H1 (cell line): ENCODE measurements around the gene APP. TPM values are rescaled to one million over a fixed set of nuclear protein-coding genes. Genes with fewer than 3 reads are reported as not detected.

ENCODE experiments used
- CTCF ChIA-PET: fragments of 300-600 bp; sonication (Branson Sonifier 250); formaldehyde crosslinking; loops from one replicate; lab custom pipeline; 2021; ENCODE audit not compliant: partially characterized antibody; lab: Charles Lee
- POLR2A ChIA-PET: fragments of 300-600 bp; sonication (Branson Sonifier 250); formaldehyde crosslinking; loops from one replicate; lab custom pipeline; 2021; ENCODE audit warnings: inconsistent platforms; ENCODE audit not compliant: partially characterized antibody; lab: Charles Lee
- DNase-seq, 2 experiments: peaks; one replicate each; pipeline versions ENCODE4 v3.0.0 to v3.0.0-alpha.2; 2010 to 2022; ENCODE audit warnings: low spot score in 2 of 2, low read depth in 1 of 2, mixed read lengths in 1 of 2
- FAIRE-seq: peaks from 2 replicates; lab custom pipeline; 2011; peaks lifted over from hg19 to GRCh38; lab: Jason Lieb, UNC
- H2AFZ ChIP-seq: 2 replicates; pipeline ENCODE4 v1.8.1; 2012; ENCODE audit warnings: low read length, inconsistent platforms
- H2AK5ac ChIP-seq: 2 replicates; pipeline ENCODE4 v1.6.1; 2013; ENCODE audit warnings: low read depth, low read length
- H2BK120ac ChIP-seq: replicated peaks from 2 replicates; pipeline ENCODE3; 2013; ENCODE audit warnings: low read depth, low read length, inconsistent platforms
- H2BK12ac ChIP-seq: 2 replicates; pipeline ENCODE4 v1.6.1; 2013; ENCODE audit warnings: low read depth, low read length
- H2BK15ac ChIP-seq: 2 replicates; pipeline ENCODE4 v1.6.1; 2013; ENCODE audit warnings: low read length
- H2BK20ac ChIP-seq: 2 replicates; pipeline ENCODE4 v1.6.1; 2013; ENCODE audit warnings: low read length
- H2BK5ac ChIP-seq: 2 replicates; pipeline ENCODE4 v1.6.1; 2013; ENCODE audit warnings: low read depth, low read length
- H3K14ac ChIP-seq: 2 replicates; pipeline ENCODE4 v1.6.1; 2013; ENCODE audit warnings: inconsistent platforms; ENCODE audit not compliant: insufficient read length
- H3K18ac ChIP-seq: 2 replicates; pipeline ENCODE4 v1.6.1; 2013; ENCODE audit warnings: low read length; ENCODE audit errors: extremely low read depth
- H3K23ac ChIP-seq: 2 replicates; pipeline ENCODE4 v1.6.1; 2013; ENCODE audit warnings: inconsistent platforms; ENCODE audit not compliant: insufficient read length
- H3K23me2 ChIP-seq: 2 replicates; pipeline ENCODE4 v1.6.1; 2013; ENCODE audit warnings: low read depth, low read length
- H3K27ac ChIP-seq: 2 replicates; pipeline ENCODE4 v1.6.1; 2011; ENCODE audit warnings: low read depth, low read length, inconsistent platforms
- H3K27me3 ChIP-seq, 4 experiments: replicated peaks in 1 of 4; 1 replicate in 1 of 4; 2 replicates in 3 of 4; pipeline versions ENCODE4 v1.6.1 to v1.8.1; 2011 to 2013; ENCODE audit warnings: low read length in 3 of 4, mild to moderate bottlenecking in 3 of 4, inconsistent platforms in 2 of 4, mixed read lengths in 2 of 4, moderate library complexity in 1 of 4; ENCODE audit not compliant: control insufficient read depth in 3 of 4, insufficient read depth in 3 of 4; ENCODE audit errors: extremely low read depth in 1 of 4
- H3K36me3 ChIP-seq, 4 experiments: 2 replicates each; pipeline versions ENCODE4 v1.6.1 to v1.8.1; 2011 to 2013; ENCODE audit warnings: mild to moderate bottlenecking in 4 of 4, low read length in 3 of 4, moderate library complexity in 2 of 4, control low read depth in 1 of 4, inconsistent platforms in 1 of 4; ENCODE audit not compliant: insufficient read depth in 4 of 4, control insufficient read depth in 2 of 4
- H3K4ac ChIP-seq: replicated peaks from 2 replicates; pipeline ENCODE3; 2013; ENCODE audit warnings: low read length, low read depth, mixed read lengths, inconsistent platforms; ENCODE audit not compliant: insufficient read length
- H3K4me1 ChIP-seq, 4 experiments: replicated peaks in 1 of 4; 1 replicate in 1 of 4; 2 replicates in 3 of 4; pipeline versions ENCODE4 v1.6.1 to v1.8.1; 2011 to 2013; ENCODE audit warnings: low read length in 3 of 4, inconsistent platforms in 2 of 4, mixed read lengths in 1 of 4; ENCODE audit not compliant: insufficient read depth in 4 of 4, control insufficient read depth in 3 of 4
- H3K4me2 ChIP-seq, 2 experiments: 2 replicates each; pipeline versions ENCODE4 v1.6.1 to v1.8.1; 2011 to 2013; ENCODE audit warnings: low read depth in 2 of 2, low read length in 2 of 2, control low read depth in 1 of 2, inconsistent platforms in 1 of 2, mild to moderate bottlenecking in 1 of 2; ENCODE audit not compliant: insufficient read depth in 1 of 2
- H3K4me3 ChIP-seq, 4 experiments: fragments of 200-600, 300-600 bp in 1 of 4; sonication (generic), shearing (Covaris generic), sonication (Bioruptor Twin) in 1 of 4; 2 replicates each; pipeline versions ENCODE4 v1.5.1 to v1.8.1; 2011 to 2016; ENCODE audit warnings: low read length in 4 of 4, low read depth in 3 of 4, control low read depth in 2 of 4, inconsistent platforms in 2 of 4, mild to moderate bottlenecking in 2 of 4, mixed read lengths in 1 of 4, moderate library complexity in 1 of 4; ENCODE audit not compliant: insufficient read depth in 2 of 4; ENCODE audit errors: extremely low read depth in 1 of 4
- H3K56ac ChIP-seq: replicated peaks from 2 replicates; pipeline ENCODE3; 2013; ENCODE audit warnings: low read depth, mild to moderate bottlenecking, mixed read lengths, low read length, inconsistent platforms; ENCODE audit not compliant: insufficient read length
- H3K79me1 ChIP-seq: 2 replicates; pipeline ENCODE4 v1.6.1; 2013; ENCODE audit warnings: low read depth, low read length, control low read depth
- H3K79me2 ChIP-seq, 2 experiments: 2 replicates each; pipeline versions ENCODE4 v1.6.1 to v1.8.1; 2012 to 2013; ENCODE audit warnings: low read length in 2 of 2, mild to moderate bottlenecking in 2 of 2, inconsistent platforms in 1 of 2; ENCODE audit not compliant: insufficient read depth in 2 of 2, control insufficient read depth in 1 of 2
- H3K9ac ChIP-seq, 4 experiments: replicated peaks in 1 of 4; 1 replicate in 1 of 4; 2 replicates in 3 of 4; pipeline versions ENCODE4 v1.6.1 to v1.8.1; 2011 to 2013; ENCODE audit warnings: low read depth in 3 of 4, low read length in 3 of 4, control low read depth in 2 of 4, mild to moderate bottlenecking in 2 of 4, moderate library complexity in 2 of 4, inconsistent platforms in 1 of 4; ENCODE audit errors: extremely low read depth in 1 of 4
- H3K9me3 ChIP-seq, 2 experiments: 2 replicates each; pipeline versions ENCODE4 v1.6.1 to v1.8.1; 2012 to 2013; ENCODE audit warnings: mild to moderate bottlenecking in 2 of 2, moderate library complexity in 2 of 2, control low read depth in 1 of 2, inconsistent platforms in 1 of 2, low read depth in 1 of 2, low read length in 1 of 2, mixed read lengths in 1 of 2; ENCODE audit not compliant: insufficient read depth in 2 of 2
- H4K20me1 ChIP-seq, 2 experiments: replicated peaks in 1 of 2; 2 replicates each; pipeline versions ENCODE3 to v1.8.1; 2011 to 2013; ENCODE audit warnings: inconsistent platforms in 2 of 2, low read length in 2 of 2, mild to moderate bottlenecking in 1 of 2; ENCODE audit not compliant: insufficient read depth in 2 of 2, control insufficient read depth in 1 of 2
- H4K5ac ChIP-seq: 2 replicates; pipeline ENCODE4 v1.6.1; 2013; ENCODE audit warnings: low read length, low read depth, mixed read lengths, inconsistent platforms; ENCODE audit not compliant: insufficient read length
- H4K8ac ChIP-seq: 2 replicates; pipeline ENCODE4 v1.8.0; 2013; ENCODE audit warnings: mild to moderate bottlenecking, moderate library complexity, low read length, inconsistent platforms; ENCODE audit not compliant: insufficient read depth; ENCODE audit errors: extremely low read depth
- H4K91ac ChIP-seq: replicated peaks from 2 replicates; pipeline ENCODE3; 2013; ENCODE audit warnings: low read length, mixed read lengths, inconsistent platforms; ENCODE audit not compliant: insufficient read length
- ATF3 ChIP-seq: IDR thresholded peaks from 2 replicates; pipeline ENCODE4 v1.6.1; 2011; ENCODE audit warnings: low read depth, mild to moderate bottlenecking, low read length; ENCODE audit not compliant: insufficient read depth
- CBX8 ChIP-seq: fragments of 300-800, 300-1000 bp; sonication (generic); IDR thresholded peaks from 2 replicates; pipeline ENCODE4 v1.7.1; 2016; ENCODE audit warnings: low read depth, low read length, borderline replicate concordance
- CEBPB ChIP-seq: IDR thresholded peaks from 2 replicates; pipeline ENCODE4 v1.6.1; 2012; ENCODE audit warnings: low read depth, low read length
- EZH2 ChIP-seq: fragments of 200-600 bp; sonication (generic); IDR thresholded peaks from 2 replicates; pipeline ENCODE4 v1.7.1; 2012; ENCODE audit warnings: low read depth, mild to moderate bottlenecking, moderate library complexity, low read length, inconsistent platforms; ENCODE audit not compliant: severe bottlenecking
- GTF2F1 ChIP-seq: IDR thresholded peaks from 2 replicates; pipeline ENCODE4 v1.6.1; 2012; ENCODE audit warnings: low read depth, low read length, improper control_type of control experiment, borderline replicate concordance
- JUN ChIP-seq: IDR thresholded peaks from 2 replicates; pipeline ENCODE4 v1.6.1; 2011; ENCODE audit warnings: low read depth, mild to moderate bottlenecking, improper control_type of control experiment, low read length
- MAFK ChIP-seq: IDR thresholded peaks from 2 replicates; pipeline ENCODE4 v1.6.1; 2012; ENCODE audit warnings: low read depth, mild to moderate bottlenecking, improper control_type of control experiment, low read length
- PHF8 ChIP-seq: fragments of 200-600 bp; sonication (generic); conservative IDR thresholded peaks from 2 replicates; pipeline ENCODE4 v1.7.1; 2012; ENCODE audit warnings: low read depth, mild to moderate bottlenecking, inconsistent platforms, low read length, moderate library complexity
- RXRA ChIP-seq: IDR thresholded peaks from 2 replicates; pipeline ENCODE4 v1.6.1; 2011; ENCODE audit warnings: low read depth, mild to moderate bottlenecking, low read length, moderate library complexity; ENCODE audit not compliant: insufficient read depth
- SP2 ChIP-seq: IDR thresholded peaks from 2 replicates; pipeline ENCODE4 v1.6.1; 2012; ENCODE audit warnings: mild to moderate bottlenecking, low read length, inconsistent platforms
- SRF ChIP-seq: IDR thresholded peaks from 2 replicates; pipeline ENCODE4 v1.6.1; 2011; ENCODE audit warnings: mild to moderate bottlenecking, low read depth, low read length, moderate library complexity
- SUZ12 ChIP-seq: fragments of 200-600 bp; sonication (generic); IDR thresholded peaks from 2 replicates; pipeline ENCODE4 v1.6.1; 2012; ENCODE audit warnings: mild to moderate bottlenecking, inconsistent platforms, low read length, moderate library complexity, mixed read lengths
- WGBS, 2 experiments: shearing (Covaris generic) in 1 of 2; methylation state at CpG; one replicate each; pipeline versions ENCODE4 v1.1.6 to v1.1.7; 2013 to 2015; ENCODE audit warnings: low lambda C conversion rate in 2 of 2, mixed read lengths in 2 of 2, inconsistent platforms in 1 of 2, low coverage in 1 of 2, missing lambda C conversion rate in 1 of 2; ENCODE audit not compliant: insufficient replicate concordance in 2 of 2, insufficient coverage in 1 of 2, insufficient read length in 1 of 2; ENCODE audit errors: extremely low coverage in 1 of 2, missing lambda C conversion rate in 1 of 2; 5-methylcytosine and 5-hydroxymethylcytosine counted together
- polyA plus RNA-seq, 7 experiments: library from polyadenylated mRNA; depleted of rRNA in 3 of 7; stranded (reverse) in 5 of 7; unstranded in 2 of 7; fragments of >200 nt in 5 of 7; fragments of 200-250 nt in 2 of 7; gene quantifications; 1 replicate in 5 of 7; 2 replicates in 1 of 7; 4 replicates in 1 of 7; pipeline versions ENCODE4 v1.2.1 to v1.2.3, GENCODE V29; 2011 to 2013; ENCODE audit warnings: missing spikeins in 2 of 7, mixed read lengths in 2 of 7
- total RNA-seq: library from RNA; stranded (reverse); fragmentation: NEBNext Ultra II Directional; extraction: Animal tissue kit (Norgen Biotek cat#: 25700); gene quantifications from 2 replicates; pipeline ENCODE4 v1.2.1, GENCODE V29; 2021
- TF ChIP-seq, protein P1 (sequence below): IDR thresholded peaks from 2 replicates; pipeline ENCODE4 v1.6.1; 2011; ENCODE audit warnings: low read length, improper control_type of control experiment

The APP gene
- total and polyA plus RNA-seq, 2 of the 8 experiments (the other 6 are each of a cell fraction or from before 2014, with no cell fraction given) = 375 to 551 TPM

- Histone ChIP-seq H3K4me3 (no peak overlapping the region), H4K91ac (no peak overlapping the region), H3K56ac (no peak overlapping the region), H2BK5ac (no peak overlapping the region), H2BK12ac (no peak overlapping the region), H4K5ac (no peak overlapping the region), H3K18ac (no peak overlapping the region), H2BK15ac (no peak overlapping the region), H2AK5ac (no peak overlapping the region), H3K4ac (no peak overlapping the region), H3K23me2 (no peaks in the 10 kb centered on the region), H3K14ac (no peak overlapping the region), H2BK20ac (no peak overlapping the region), H3K79me2 (no peaks in the 10 kb centered on the region), H3K79me1 (no peaks in the 10 kb centered on the region), H3K27ac (no peak overlapping the region), H3K9me3 (no peaks in the 10 kb centered on the region), H3K9ac (no peak overlapping the region), H3K4me1 (peaks cover 0 to 6% (median 0%) of the 10 kb centered on the region in 4 experiments; a peak in 1 of 7 replicates), H4K8ac (no peak overlapping the region), H3K23ac (no peak overlapping the region), H3K36me3 (no peaks in the 10 kb centered on the region), H3K4me2 (no peak overlapping the region; a peak in 1 of 4 replicates), H3K27me3 (no peaks in the 10 kb centered on the region), H2BK120ac (no peak overlapping the region), H2AFZ (0 out of 2 replicates have a peak overlapping the region, but pooled peaks have one; percentile 1), H4K20me1 (no peaks in the 10 kb centered on the region)
- ChIA-PET CTCF (interaction anchor here (0.7 kb wide), 1 partner anchor 36 kb away, joined by 3 read pairs; no protein-coding TSS in a partner anchor), POLR2A (no interaction called here)
- WGBS, 2 experiments = 77% methylated on average over 3 of the region's 3 CpGs; no CpG with 5 or more reads in 1 of the 2 experiments
- DNase-seq = no peak
- no peak for FAIRE-seq
- no peak for TF ChIP-seq PHF8
- TF ChIP-seq, protein P1, sequence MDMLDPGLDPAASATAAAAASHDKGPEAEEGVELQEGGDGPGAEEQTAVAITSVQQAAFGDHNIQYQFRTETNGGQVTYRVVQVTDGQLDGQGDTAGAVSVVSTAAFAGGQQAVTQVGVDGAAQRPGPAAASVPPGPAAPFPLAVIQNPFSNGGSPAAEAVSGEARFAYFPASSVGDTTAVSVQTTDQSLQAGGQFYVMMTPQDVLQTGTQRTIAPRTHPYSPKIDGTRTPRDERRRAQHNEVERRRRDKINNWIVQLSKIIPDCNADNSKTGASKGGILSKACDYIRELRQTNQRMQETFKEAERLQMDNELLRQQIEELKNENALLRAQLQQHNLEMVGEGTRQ = no peak
- no peak for TF ChIP-seq SRF
- no peak for TF ChIP-seq EZH2
- no peak for TF ChIP-seq RXRA
- TF ChIP-seq SP2 = no peak
- no peak for TF ChIP-seq CEBPB
- TF ChIP-seq SUZ12 = no peak
- TF ChIP-seq JUN = no peak
- TF ChIP-seq GTF2F1 = no peak
- TF ChIP-seq ATF3 = no peak
- no peak for TF ChIP-seq MAFK
- TF ChIP-seq CBX8 = no peak
These were observed 36.5 kb upstream of the APP start for GRCh38 chr21:26207021-26207420.
